Stimulated activated CD4-positive, alpha-beta T cell treated with anti-CD3 and anti-CD28 coated beads, Interleukin-12 subunit alpha, Interleukin-12 subunit beta, amount 100 ng/mL, for 48 hours (primary cell): ENCODE results near the gene THSD7B.

ENCODE experiments used
- DNase-seq, 3 donors: peaks; one replicate each; pipeline ENCODE4 v3.0.0-alpha.2; 2020; ENCODE audit warnings: low read depth in 2 of 3, low spot score in 1 of 3

THSD7B gene

DNA sequence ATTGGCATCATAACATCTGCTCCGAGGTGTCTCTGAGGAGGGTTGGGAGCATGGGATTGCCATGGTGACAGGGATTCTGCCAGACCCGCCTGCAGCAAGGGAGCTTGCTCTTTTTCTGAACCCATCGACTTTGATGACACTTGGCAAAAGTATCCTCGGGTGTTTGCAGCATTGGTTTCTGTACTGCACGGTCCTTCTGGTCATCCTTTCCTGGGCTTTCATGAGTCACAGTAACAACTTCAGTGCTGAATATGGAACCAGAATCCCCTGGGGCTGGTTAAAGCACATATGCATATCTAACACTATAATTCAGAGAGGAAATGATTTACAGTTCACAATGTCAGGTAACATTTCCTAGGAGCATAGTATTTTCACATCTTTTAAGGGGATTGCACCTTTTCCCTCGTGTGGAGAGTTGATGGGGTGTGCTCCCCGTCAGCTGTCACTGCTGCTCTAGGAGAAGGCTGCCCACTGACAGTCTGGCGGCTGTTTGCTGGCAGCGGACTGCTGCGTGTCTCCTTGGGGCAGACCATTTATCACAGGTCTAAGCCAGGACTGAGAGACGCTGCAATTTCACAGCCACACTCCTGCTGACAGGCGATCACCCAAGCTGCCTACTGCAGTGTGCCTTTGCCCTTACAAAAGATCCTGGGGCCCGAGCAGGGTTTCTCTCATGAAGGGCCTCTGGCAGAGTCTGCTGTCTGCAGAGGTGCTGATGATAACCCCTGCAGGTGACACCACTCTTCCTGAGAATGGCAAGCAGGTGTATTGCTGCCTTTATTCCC lies 425.3 kb downstream of the THSD7B start:
- no peak for DNase-seq

DNA sequence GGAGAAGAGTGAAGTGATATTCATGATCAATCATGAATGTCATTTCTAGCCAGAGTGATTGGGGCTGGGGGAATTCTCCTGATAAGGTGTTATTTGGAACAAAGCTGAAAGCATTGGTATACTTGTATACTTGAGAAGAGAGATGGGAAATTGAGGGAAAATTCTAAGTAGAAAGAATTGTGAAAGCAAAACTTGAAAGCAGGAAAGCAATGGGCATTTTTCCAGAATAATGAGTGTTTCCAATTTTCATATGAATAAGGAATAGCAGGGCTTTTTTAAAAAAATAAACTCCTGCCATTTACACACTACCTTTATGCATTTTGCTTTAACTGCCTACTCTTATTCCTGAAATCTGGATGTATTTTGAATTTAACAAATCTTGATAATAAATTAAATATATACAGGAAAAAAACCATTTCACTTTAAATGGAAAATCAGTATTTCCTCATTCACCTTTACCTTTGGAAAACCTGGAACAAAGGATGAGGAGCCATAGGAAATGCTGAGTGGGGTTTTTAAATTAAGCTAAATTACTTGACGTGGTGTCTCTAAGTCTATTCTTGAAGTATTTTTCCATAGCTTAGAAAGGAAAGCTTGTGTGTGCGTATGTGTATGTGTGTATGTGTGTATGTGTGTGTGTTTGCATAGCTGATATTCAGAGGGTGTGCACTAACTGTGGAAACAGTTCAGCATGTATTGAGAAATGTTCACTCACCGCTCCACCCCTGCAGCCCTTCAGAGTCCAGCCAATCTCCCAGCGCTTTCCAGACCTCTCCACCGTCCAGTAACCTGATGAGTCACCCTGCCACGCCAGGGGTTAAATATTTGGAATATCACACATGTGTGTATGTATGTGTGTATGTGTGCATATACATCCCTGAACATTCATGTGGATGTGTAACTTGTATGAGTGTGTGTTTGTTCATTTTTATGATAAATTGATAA lies 427.3 kb downstream of the THSD7B start:
- no peak for DNase-seq

- DNase-seq: no peak
Observed at GRCh38 chr2:137193401-137193800, 428.1 kb downstream of the THSD7B start.

- DNase-seq: no peak
Observed at GRCh38 chr2:137194111-137194510, 428.8 kb downstream of the THSD7B start.

GRCh38 chr2:137199751-137200150 lies 434.4 kb downstream of the THSD7B start:
- no peak for DNase-seq

- no peak for DNase-seq
Observed at GRCh38 chr2:137202318-137202717, 437.0 kb downstream of the THSD7B start.

DNA sequence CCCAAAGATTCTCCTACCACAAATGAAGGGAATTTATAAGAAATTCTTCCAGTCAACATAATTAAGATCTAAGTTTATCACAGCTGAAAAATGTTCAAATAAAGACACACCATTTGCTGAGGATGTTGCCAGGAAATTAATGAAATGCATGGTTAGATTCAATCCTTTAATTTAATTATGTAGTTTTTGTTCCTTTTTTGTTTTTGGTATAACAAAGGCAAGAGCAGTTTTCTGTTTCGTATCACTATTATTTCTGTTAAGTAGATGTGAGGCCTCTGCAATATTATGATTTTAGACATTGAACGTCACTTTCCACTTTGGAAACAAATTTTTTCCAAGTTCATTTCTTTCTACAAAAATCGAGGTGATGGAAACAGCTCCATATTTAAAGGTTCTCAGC lies 440.0 kb downstream of the THSD7B start:
- DNase-seq: no peak

- DNase-seq: no peak
Observed at GRCh38 chr2:137206069-137206468, 440.7 kb downstream of the THSD7B start.

GRCh38 chr2:137207030-137207429 lies 441.7 kb downstream of the THSD7B start:
- no peak for DNase-seq

DNA sequence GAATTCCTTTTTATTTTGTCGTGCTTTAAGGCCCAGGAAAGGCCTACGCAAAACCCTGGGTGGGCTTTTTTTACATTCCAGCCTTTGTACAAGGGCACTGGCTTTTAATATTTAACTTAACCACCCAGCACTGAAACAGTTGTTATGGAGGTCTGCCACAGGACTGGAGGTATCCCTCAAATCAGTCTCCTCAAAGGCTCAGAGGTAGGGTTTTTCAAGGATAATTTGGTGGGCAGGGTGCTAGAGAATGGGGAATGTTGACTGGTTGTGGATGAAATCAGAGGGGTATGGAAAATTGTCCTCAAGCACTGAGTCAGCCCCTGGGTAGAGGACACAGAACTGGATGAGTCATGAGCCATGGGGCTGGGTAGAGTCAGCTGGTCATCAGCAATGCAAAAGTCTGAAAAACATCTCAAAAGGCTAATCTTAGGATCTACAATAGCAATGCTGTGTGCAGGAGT lies 443.1 kb downstream of the THSD7B start:
- DNase-seq: no peak

DNA sequence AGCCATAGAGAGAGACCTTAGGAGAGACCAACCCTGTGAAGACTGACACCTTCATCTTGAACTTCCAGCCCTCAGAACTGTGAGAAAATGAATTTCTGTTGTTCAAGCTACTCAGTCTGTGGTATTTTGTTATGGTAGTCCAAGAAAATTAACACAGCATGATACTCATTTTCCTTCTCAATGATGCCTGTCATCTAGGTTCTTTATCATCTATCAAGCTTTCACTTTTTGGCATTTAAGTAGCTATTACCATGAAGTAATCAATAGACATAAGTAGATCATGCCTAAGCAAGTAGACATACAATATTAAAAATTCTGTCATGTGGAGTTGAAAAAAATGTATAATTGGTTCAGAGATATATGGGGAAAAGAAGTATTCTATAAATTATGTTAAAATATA lies 444.7 kb downstream of the THSD7B start:
- DNase-seq: no peak

DNA sequence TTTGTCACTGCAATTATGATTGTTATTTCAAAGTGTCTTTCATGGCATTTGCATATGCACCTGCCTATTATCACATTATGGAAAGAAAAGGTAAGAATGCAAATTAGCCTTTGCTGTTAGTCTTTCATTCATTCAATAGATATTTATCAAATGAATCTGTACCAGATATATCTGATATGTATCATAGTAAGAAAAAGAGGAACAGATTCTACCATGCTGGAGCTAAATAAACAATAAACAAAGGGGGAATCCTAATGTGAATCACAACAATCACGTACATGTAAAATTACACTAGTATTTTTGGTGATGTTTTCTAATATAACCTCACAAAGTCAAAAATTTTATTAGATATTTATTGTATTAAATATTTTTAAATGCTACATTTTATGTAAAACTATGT lies 446.4 kb downstream of the THSD7B start:
- no peak for DNase-seq

DNA sequence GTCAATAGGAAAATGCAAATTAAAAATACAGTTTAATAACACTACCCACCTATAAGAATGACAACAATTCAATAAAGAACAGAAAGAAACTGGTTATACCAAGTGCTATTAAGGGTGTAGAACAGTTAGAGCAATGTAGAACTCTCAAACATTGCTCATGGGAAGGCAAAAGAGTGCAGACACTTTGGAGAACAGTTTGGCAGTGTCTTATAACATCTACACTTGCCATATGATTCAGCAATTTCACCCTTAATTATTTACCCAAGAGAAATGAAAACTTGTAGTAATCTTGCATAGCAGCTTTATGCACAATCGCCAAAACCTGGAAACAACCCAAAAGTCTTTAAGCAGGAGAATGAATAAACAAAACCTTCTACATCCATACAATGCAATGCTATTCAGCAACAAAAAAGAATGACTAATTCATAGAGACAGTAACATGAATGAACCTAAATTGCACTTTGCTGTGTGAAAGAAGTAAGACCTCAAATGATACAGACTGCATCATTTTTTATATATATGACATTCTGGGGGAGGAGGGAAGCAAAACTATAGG lies 455.2 kb downstream of the THSD7B start:
- no peak for DNase-seq

DNA sequence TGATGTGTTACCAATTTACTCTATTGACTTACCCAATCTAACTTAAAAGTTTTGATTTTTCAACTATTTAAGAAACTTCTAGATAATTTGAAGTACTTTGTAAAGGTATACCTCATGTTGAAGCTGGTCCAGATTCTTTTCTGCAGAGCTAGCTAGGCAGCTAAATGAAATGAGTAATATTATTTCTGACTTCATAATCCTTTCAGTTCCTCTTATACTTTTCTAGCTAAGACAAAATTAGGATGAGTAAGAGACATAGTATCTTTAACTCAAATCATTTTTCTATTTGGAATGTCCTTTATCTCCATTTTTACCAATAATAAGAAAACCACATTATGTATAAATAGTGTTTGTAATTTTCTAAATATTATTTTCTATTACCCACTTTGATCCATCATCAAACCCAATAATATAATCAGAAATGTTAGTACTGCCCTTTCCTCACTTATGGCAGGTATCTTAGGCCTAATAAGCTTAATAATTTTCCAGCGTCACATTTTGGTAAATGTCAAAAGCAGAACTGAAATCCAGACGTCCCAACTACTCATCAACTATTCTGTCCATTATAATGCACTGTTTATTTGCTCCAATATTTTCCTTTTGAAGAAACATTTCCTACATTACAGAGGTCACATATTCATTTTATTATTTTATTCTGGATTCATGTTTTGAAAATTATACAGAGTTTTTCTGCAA lies 456.6 kb downstream of the THSD7B start:
- no peak for DNase-seq

GRCh38 chr2:137223722-137224121 lies 458.4 kb downstream of the THSD7B start:
- DNase-seq: no peak

DNA sequence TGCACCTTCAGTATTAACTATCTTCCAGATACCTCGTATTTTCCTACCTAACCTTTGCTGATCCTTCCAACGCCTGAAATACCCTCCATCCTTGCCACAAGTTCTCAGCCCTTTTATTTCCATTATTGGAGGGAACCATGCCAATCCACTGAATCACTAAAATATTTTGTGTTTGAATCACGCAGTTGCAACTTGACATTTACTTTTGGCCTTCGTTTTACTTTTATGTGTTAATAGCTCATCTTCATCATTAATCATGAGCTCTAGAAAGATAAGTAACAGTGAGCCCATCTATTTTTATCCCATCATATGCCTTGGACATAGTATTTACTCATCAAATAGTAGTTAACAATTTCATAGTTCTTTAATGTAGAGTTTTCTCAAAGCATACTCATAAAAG lies 463.2 kb downstream of the THSD7B start:
- DNase-seq: no peak

- DNase-seq: no peak
Observed at GRCh38 chr2:137229834-137230233, 464.5 kb downstream of the THSD7B start.

- no peak for DNase-seq
Observed at GRCh38 chr2:137231628-137232027, 466.3 kb downstream of the THSD7B start.

- DNase-seq: no peak
Observed at GRCh38 chr2:137232076-137232475, 466.7 kb downstream of the THSD7B start.

DNA sequence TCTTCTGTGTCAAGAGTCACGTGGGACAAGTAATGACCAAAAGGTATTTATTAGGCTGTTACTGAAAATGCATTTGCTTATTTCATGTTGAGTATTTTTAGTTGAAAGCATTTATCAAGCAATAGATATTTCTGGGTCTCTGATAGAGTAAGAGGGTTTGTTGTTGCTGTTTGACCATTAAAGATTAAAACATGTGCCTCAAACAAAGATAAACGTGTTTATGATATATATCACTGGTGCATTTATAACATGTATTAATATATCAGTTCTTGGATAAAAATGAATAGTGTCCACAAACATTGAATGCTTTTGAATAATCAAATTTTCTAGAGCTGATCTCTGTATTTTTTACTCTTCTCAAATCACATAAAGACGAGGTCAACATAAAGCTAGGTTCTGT lies 467.7 kb downstream of the THSD7B start:
- DNase-seq: no peak

- DNase-seq: no peak
Observed at GRCh38 chr2:137237055-137237454, 471.7 kb downstream of the THSD7B start.
